Thyroid gland (tissue), 4 donors: ENCODE results near the gene GBP7.

Experiments used
- POLR2A ChIP-seq, 2 donors: fragments of 450-650 bp; IDR thresholded peaks; one replicate each; pipeline ENCODE4 v1.6.1; 2017; ENCODE audit warnings: antibody characterized with exemption in 2 of 2, mild to moderate bottlenecking in 2 of 2, moderate library complexity in 1 of 2
- TF ChIP-seq, protein P1 (sequence below), 6 experiments: fragments of 200-600 bp in 3 of 6; fragments of 450-650 bp in 3 of 6; sonication (generic) in 3 of 6; IDR thresholded peaks; one replicate each; pipeline ENCODE4 v1.5.1; 2016 to 2019; ENCODE audit warnings: antibody characterized with exemption in 6 of 6, mild to moderate bottlenecking in 2 of 6, inconsistent platforms in 1 of 6, moderate library complexity in 1 of 6

DNA sequence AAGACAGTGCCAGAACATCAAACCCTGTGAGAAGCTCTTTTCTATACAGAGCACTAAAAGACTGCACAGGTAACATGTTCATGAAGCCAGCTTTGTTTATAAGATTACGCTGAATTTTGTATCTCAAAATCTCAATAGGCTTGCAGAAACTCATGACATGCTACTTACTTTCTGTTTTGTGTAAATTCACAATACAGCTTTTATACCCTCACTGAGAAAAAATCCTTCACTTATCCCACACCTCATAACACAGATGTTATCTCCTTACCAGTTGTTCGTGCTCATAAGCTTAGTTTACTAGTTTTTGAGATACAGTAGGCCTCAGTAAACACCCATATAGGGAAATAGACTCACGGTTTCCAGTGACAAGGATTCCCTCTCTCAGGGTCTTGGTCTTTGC is 25.8 kb downstream of the GBP7 start:
- TF ChIP-seq, protein P1, sequence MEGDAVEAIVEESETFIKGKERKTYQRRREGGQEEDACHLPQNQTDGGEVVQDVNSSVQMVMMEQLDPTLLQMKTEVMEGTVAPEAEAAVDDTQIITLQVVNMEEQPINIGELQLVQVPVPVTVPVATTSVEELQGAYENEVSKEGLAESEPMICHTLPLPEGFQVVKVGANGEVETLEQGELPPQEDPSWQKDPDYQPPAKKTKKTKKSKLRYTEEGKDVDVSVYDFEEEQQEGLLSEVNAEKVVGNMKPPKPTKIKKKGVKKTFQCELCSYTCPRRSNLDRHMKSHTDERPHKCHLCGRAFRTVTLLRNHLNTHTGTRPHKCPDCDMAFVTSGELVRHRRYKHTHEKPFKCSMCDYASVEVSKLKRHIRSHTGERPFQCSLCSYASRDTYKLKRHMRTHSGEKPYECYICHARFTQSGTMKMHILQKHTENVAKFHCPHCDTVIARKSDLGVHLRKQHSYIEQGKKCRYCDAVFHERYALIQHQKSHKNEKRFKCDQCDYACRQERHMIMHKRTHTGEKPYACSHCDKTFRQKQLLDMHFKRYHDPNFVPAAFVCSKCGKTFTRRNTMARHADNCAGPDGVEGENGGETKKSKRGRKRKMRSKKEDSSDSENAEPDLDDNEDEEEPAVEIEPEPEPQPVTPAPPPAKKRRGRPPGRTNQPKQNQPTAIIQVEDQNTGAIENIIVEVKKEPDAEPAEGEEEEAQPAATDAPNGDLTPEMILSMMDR (IDR thresholded peaks at IDR 0.05): no peak
- TF ChIP-seq POLR2A (IDR thresholded peaks at IDR 0.05): no peak
